ENCODE data around the gene NCK2.
A peak's percentile ranks its signal among the peaks of the same experiment; 100 is the strongest.

NCK2 gene

DNA sequence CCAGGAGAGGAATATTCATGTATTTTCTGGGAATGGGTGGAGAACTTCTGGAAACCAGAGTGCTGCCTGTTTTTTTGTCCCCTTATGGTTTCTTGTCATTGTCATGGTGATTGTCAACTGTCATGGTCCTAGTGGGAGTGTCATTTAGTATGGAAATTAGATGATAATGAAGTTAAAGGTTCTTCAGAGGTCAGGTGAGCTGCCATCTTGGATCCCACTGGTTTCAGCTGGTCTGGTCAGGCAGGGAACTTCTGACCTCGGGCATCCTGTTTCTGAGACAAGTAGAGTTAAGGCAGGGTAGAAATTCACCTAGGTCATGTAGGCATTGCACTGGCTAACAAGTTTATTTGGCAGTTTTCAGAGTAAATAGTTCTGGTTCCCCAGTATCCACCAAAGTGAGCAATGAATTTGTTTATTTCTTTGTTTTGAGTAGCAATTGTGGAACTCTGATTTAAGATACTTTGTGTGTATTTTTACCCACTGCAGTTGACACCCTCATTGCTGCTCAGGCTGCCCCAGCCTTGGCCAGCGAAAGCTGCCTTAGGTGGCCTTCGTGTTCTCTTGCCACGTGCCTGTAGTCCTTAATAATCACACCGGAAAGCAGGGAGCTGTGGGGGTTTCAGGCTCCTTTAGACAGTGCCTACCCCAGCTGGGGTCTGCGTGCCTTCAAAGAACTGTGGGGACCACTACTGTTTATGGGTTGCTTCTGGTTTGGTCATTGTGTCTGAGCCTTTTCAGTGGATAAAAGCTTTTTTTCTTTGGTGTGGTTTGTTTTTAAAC lies 48.7 kb downstream of the NCK2 start:
- no peak for DNase-seq (ENCODE audit: low read depth)

DNA sequence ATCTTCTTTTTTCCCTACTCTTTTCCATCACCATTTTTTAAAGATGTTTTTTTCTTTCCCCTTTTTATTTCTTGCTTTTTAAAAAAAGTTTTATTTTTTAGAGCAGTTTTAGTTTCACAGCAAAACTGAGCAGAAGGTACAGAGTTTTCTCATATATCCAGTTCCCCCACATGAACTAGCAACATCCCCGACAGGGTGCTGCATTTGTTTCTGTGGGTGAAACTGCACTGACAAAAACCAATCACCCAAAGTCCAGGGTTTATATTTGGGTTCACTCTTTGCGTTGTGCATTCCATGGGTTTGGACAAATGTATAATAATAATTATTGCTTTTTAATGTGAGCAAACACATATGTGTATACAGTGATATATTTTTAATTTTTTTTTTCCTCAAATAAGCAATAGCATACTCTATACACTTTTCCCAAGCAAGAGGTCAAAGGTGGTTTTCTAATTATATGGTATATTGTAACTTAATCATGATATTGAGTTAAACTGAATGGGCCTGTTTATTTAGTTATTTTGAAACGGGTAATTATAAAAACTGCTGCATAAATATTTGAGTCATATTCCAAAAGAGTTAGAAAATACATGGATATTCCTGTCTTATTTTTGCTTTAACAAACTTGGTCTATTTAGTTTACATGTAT lies 50.3 kb downstream of the NCK2 start:
- DNase-seq (ENCODE audit: low read depth) = no peak

- no peak for DNase-seq (ENCODE audit: low read depth)
Measured at GRCh38 chr2:105795575-105795934, 50.8 kb downstream of the NCK2 start.

- DNase-seq (ENCODE audit: low read depth) = no peak
Measured at GRCh38 chr2:105796131-105796638, 51.5 kb downstream of the NCK2 start.

DNA sequence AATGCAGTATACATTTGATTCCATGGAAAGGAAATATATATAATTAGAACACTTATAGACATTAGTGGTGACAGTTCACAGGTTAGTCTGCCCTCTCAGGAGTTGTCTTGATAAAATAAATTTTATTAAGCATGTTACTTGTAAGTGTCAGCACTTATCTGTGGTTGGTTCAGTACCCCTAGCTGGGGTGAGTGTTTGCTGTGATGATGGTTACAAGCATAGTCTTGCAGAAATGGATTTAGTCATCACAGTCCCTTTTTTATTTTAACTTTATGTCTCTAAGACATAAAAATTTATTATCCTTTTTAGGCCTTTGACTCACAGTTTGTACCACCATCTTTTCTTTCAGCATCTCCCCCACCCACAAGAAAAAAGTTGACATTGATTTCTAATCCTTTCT lies 52.1 kb downstream of the NCK2 start:
- DNase-seq (ENCODE audit: low read depth) = no peak

- DNase-seq (ENCODE audit: low read depth) = no peak
Measured at GRCh38 chr2:105797298-105797819, 52.6 kb downstream of the NCK2 start.

- DNase-seq (ENCODE audit: low read depth) = no peak
Measured at GRCh38 chr2:105798595-105798994, 53.9 kb downstream of the NCK2 start.

DNA sequence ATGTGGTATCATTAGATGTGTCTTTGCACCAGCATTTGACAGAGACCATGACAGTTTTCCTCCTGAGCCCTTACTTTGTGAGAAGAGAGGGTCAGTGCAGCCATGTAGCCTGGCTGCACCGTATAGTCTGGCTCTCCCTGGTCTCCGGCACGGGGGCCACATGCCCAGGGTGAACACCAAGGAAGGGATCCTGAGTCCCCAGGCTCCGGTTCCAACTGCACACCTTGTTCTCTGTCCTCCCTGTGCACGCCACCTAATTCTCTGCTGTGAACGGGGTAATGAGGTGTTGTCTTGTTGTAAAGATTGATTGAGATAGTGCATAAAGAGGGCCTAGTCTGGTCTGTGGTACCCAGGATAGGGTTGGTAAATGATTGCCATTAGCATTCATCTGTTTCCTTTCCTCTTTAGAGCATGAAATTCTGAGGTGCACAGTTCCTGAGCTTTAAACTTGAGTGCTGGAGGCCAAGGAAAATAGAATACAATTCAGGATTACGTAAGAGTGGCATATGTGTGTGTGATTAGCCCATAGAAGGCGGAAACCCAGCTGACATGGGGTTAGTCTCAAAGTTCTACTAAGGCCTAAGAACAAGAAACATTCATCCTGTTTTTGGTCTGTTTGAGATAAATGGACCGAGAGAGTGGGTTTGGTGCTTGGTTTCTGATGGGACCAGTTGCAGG lies 55.5 kb downstream of the NCK2 start:
- no peak for DNase-seq (ENCODE audit: low read depth)

- no peak for DNase-seq (ENCODE audit: low read depth)
Measured at GRCh38 chr2:105800953-105801635, 56.4 kb downstream of the NCK2 start.

DNA sequence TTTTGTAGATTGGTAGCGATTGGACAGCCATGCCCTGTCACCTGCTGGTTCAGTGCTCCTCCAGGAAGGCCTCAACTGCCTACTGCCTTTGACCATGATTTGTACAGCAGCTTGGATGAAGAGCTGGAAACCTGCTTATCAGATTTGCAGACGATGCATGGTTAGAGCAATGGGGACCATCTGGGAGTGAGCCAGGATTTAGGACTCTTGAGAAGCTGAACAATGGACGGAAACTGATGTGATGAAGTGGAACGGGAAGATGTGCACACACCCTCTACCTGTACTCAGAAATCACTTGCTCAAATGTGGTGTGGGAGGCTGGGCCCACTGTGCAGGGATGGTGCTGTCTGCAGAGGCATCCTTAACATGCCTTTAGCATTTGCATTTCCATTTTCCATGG lies 57.2 kb downstream of the NCK2 start:
- DNase-seq (ENCODE audit: low read depth) = no peak

- DNase-seq (ENCODE audit: low read depth) = peak; percentile 48
Measured at GRCh38 chr2:105802587-105802986, 57.9 kb downstream of the NCK2 start.

DNA sequence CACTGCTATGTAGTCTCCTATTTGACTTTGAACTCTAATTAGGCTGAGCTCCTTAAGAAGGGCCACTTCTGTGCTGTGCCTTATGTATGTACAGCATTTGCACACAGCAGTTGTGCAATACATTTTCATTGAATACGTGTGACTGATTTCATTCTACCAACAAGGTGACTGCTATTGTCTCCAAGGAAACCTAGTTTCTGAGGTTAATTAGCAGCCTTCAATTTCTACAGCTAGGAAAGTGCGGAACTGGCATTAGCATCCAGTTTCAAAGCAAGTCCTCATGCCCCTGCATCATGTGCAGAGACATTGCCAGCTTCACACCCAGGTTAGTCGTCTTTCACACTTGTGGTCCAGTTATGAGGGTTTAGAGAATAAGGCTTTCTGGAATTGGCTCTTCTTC lies 58.6 kb downstream of the NCK2 start:
- no peak for DNase-seq (ENCODE audit: low read depth)

- no peak for DNase-seq (ENCODE audit: low read depth)
Measured at GRCh38 chr2:105803773-105804172, 59.1 kb downstream of the NCK2 start.

DNA sequence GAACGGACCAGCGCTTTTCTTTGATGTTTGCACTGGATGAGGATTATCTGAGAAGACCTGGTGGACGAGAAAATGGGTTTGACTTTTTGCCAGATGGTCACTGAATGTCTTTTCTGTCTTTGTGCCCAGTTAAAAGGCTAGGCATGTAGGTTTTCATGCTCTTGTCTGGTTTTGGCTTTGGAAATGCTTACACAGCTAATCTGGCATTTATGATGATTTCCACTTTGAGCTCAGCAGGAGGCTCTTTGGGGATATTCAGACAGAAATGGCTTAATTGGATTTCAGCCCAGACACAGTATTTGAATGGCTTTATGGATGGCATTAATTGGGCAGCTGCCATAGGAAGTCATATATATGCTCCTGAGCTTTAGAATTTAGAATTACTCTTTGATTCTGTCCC lies 59.6 kb downstream of the NCK2 start:
- no peak for DNase-seq (ENCODE audit: low read depth)

GRCh38 chr2:105806996-105807395 lies 62.3 kb downstream of the NCK2 start:
- DNase-seq (ENCODE audit: low read depth) = no peak

DNA sequence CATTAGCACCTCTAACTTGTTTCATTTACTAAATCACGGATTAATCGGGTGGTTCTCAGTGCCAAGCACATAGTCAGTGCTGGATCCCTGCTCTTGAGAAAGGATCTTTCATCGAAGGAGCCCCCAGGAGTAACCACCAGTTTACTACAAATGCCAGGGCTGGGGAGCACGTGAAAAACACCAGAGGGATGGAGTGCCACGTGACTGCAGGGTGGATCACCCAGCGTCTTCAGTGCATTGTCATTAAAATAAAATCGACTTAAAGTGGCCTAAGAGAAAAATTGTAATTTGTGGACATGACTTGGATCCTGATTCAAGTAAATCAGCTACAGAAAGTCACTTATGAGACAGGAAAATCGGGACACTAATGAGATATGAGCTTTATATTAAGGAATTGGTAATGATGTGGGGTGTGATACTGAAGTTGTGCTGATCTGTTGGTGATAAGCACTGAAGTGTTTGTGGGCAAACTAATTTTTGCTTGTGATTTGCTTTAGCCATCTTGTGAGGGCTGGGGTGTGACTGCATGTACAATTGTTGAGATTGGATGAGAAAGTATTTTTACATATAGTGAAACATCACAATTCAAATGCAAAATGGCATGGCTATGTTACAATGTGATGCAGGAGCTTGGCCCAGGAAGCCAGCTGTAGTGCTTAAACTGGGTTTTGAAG lies 63.8 kb downstream of the NCK2 start:
- DNase-seq (ENCODE audit: low read depth) = no peak

GRCh38 chr2:105809097-105809473 lies 64.4 kb downstream of the NCK2 start:
- no peak for DNase-seq (ENCODE audit: low read depth)

DNA sequence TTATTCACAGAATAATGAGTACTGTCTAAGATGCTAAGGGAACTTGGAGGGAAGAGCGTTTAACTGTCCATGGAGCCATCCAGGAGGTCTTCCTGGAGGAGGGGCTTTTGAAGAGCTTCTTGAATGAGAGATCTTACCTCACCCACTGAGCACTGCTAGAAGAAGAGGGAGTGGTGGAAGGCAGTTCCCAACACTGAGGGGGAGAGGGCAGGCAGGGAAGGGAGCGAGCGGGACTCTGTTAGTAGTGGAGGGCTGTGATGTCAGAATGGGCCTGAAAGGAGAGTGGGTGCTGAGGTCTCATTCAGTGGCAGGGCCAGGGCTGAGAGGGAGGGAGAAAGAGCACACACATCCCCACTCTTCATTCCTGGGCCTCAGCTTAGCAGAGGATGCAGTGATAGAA lies 65.0 kb downstream of the NCK2 start:
- DNase-seq (ENCODE audit: low read depth) = no peak

DNA sequence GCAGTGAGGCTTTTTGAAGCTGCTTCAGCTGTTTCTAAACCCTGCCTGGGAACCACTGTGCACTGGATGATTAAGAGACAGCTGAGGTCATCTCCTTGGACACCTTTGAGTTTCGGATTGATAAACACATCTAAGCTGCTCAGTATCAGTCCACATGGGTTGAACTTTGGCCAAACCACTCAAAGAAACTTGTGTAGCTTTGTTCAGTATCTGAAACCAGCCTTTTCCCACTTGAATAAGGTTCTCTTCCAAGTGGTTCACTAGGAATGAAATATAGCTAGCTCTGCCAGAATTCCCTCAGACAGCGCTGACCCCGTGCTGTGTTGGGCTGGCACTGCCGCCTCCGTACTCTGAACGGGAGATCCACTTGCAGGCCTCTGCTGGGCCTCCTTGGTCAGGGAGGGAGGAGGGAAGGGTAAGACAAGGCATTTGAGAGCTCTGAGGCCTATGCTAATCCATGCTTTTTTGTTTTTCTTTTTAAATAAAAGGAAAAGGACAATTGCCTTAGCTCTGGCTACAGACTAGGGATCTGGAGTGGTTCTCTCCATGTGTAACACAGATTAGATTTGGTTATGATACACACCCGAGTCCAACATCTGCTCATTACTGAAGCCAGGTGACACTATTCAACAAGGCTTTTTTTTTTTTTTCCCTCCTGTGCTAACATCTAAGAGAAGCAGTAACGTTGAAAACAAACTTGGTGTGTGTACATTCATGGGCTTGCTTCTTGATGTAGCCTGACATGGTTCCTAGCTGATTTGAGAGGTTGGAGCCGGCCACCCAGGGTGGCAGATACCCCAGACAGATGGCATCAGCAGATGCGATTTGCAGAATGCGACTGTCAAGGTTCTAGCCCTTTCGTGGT lies 67.7 kb downstream of the NCK2 start:
- DNase-seq (ENCODE audit: low read depth) = no peak

GRCh38 chr2:105813045-105813315 lies 68.3 kb downstream of the NCK2 start:
- no peak for DNase-seq (ENCODE audit: low read depth)

DNA sequence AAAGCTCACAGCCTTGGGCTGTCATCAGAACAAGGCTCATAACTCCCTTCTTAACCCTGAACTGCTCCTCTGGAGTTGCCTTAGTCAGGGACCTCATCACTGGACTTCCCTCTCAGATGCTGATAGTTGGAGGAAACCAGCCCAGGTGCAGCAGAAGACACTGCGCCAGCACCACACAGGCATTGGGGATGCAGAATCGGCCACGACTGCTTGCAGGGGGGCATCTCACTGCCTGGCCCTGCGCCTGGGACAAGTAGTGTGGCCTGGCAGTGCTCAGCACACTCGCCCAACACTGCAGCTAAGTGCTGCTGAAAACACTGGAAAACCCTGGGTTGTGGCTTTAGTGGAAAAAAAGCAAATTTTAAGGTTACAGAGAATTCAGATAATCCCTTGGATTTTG lies 68.7 kb downstream of the NCK2 start:
- DNase-seq (ENCODE audit: low read depth) = no peak
